Measurements from ENCODE around the gene AK3.

AK3 gene

DNA sequence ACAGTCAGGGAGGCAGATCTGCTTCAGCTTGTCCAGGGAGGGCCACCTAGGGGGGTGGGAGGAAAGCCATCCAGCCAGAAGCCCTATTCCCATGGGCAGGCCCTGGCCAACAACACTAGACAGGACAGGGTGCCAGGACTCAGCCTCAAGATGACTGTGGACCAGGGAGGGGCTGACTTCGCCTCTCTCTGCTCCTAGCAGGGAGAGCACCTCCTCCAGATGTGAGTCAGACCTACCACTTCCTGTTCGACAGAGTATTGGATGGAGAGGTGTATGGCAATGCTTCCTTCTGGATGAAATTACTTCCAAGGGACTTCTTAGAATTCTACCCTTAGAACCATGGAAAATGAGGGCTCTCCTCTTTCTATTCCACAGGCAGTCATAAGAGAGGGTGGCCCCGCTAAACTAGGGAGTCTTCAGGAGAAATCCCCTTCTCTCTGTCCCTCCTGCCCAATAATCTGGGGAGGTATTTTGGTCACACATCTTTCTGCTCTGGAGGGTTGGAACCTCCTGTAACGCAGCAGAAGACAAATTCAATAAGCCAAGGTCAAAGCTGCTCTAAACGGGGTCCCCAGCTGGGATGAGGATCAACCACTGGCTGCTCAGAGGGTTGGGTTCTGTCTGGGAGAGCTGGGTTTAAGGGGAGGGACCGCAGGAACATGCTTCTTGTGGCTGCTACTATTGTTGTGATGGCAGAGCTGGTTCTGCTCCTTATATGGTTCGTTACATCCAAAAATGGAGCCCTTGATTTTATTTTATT, 28.5 kb upstream of the AK3 start:
- no peak for DNase-seq (ENCODE audit: low read depth in 1 of 2, low spot score in 1 of 2)
- H3K27me3 ChIP-seq (ENCODE audit: insufficient read depth, poor library complexity, severe bottlenecking): no peaks in the 10 kb centered on the region
- no peak overlapping the region for H3K4me3 ChIP-seq (replicated peaks; ENCODE audit: insufficient read depth, low read length)
- TF ChIP-seq POLR2AphosphoS5 (IDR thresholded peaks at IDR 0.05; ENCODE audit: low read depth) (no peak), GABPA (IDR thresholded peaks at IDR 0.05; ENCODE audit: low read depth) (no peak), SPI1 (IDR thresholded peaks at IDR 0.05; ENCODE audit: borderline replicate concordance, low read depth) (no peak)
- TF ChIP-seq, protein P1, sequence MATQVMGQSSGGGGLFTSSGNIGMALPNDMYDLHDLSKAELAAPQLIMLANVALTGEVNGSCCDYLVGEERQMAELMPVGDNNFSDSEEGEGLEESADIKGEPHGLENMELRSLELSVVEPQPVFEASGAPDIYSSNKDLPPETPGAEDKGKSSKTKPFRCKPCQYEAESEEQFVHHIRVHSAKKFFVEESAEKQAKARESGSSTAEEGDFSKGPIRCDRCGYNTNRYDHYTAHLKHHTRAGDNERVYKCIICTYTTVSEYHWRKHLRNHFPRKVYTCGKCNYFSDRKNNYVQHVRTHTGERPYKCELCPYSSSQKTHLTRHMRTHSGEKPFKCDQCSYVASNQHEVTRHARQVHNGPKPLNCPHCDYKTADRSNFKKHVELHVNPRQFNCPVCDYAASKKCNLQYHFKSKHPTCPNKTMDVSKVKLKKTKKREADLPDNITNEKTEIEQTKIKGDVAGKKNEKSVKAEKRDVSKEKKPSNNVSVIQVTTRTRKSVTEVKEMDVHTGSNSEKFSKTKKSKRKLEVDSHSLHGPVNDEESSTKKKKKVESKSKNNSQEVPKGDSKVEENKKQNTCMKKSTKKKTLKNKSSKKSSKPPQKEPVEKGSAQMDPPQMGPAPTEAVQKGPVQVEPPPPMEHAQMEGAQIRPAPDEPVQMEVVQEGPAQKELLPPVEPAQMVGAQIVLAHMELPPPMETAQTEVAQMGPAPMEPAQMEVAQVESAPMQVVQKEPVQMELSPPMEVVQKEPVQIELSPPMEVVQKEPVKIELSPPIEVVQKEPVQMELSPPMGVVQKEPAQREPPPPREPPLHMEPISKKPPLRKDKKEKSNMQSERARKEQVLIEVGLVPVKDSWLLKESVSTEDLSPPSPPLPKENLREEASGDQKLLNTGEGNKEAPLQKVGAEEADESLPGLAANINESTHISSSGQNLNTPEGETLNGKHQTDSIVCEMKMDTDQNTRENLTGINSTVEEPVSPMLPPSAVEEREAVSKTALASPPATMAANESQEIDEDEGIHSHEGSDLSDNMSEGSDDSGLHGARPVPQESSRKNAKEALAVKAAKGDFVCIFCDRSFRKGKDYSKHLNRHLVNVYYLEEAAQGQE (IDR thresholded peaks at IDR 0.05; ENCODE audit: insufficient replicate concordance, low read depth): no peak
- TF ChIP-seq, protein P2, sequence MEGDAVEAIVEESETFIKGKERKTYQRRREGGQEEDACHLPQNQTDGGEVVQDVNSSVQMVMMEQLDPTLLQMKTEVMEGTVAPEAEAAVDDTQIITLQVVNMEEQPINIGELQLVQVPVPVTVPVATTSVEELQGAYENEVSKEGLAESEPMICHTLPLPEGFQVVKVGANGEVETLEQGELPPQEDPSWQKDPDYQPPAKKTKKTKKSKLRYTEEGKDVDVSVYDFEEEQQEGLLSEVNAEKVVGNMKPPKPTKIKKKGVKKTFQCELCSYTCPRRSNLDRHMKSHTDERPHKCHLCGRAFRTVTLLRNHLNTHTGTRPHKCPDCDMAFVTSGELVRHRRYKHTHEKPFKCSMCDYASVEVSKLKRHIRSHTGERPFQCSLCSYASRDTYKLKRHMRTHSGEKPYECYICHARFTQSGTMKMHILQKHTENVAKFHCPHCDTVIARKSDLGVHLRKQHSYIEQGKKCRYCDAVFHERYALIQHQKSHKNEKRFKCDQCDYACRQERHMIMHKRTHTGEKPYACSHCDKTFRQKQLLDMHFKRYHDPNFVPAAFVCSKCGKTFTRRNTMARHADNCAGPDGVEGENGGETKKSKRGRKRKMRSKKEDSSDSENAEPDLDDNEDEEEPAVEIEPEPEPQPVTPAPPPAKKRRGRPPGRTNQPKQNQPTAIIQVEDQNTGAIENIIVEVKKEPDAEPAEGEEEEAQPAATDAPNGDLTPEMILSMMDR (IDR thresholded peaks at IDR 0.05; ENCODE audit: insufficient read depth, low read length): no peak
- no peak overlapping the region for H3K27ac ChIP-seq (replicated peaks)

DNA sequence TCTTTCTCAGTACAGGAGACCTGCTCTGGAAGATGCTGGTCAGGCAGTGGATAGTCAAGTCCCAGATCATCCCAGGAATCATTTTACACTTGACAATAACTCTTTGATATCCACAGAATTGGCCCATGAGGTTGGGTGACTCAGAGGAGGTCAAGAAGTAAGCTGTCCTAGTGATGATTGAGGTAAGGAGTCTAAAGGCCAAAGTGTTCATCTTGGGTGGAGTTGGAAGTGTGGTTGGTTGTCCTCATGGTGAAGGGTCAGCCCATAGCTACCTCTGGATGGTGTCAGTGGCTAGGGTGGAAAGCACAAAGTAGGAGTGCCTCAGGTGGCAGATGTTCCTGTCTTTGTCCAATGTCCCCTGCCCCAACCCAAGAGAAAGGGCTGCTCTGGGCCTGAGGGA, 27.7 kb upstream of the AK3 start:
- no peak for DNase-seq (ENCODE audit: low read depth in 1 of 2, low spot score in 1 of 2)
- TF ChIP-seq GABPA (IDR thresholded peaks at IDR 0.05; ENCODE audit: low read depth) (no peak), SPI1 (IDR thresholded peaks at IDR 0.05; ENCODE audit: borderline replicate concordance, low read depth) (no peak), POLR2AphosphoS5 (IDR thresholded peaks at IDR 0.05; ENCODE audit: low read depth) (no peak)
- TF ChIP-seq, protein P1 (IDR thresholded peaks at IDR 0.05; ENCODE audit: insufficient replicate concordance, low read depth): no peak
- TF ChIP-seq, protein P2 (IDR thresholded peaks at IDR 0.05; ENCODE audit: insufficient read depth, low read length): no peak

DNA sequence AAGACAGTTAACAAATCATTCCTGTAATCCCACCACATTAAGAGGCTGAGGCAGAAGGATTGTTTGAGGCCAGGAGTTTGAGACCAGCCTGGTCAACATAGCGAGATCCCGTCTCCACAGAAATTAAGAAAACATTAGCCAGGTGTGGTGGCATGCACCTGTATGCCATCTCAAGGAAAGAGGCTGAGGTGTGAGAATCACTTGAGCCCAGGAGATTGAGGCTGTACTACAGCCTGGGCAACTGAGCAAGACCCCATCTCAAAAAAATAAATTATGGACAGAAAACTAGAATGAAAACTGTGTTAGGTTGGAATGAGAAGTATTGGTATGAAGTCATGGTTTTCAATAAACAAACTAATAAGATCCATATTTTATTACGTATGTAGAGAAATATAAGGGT, 23.0 kb upstream of the AK3 start:
- TF ChIP-seq, protein P2 (IDR thresholded peaks at IDR 0.05; ENCODE audit: insufficient read depth, low read length): no peak
- TF ChIP-seq POLR2AphosphoS5 (IDR thresholded peaks at IDR 0.05; ENCODE audit: low read depth) (no peak), GABPA (IDR thresholded peaks at IDR 0.05; ENCODE audit: low read depth) (no peak), SPI1 (IDR thresholded peaks at IDR 0.05; ENCODE audit: borderline replicate concordance, low read depth) (no peak)
- TF ChIP-seq, protein P1 (IDR thresholded peaks at IDR 0.05; ENCODE audit: insufficient replicate concordance, low read depth): no peak
- no peak for DNase-seq (ENCODE audit: low read depth in 1 of 2, low spot score in 1 of 2)
- no peaks in the 10 kb centered on the region for H3K27me3 ChIP-seq (ENCODE audit: insufficient read depth, poor library complexity, severe bottlenecking)
- H3K27ac ChIP-seq (replicated peaks): no peak overlapping the region
- H3K4me3 ChIP-seq (replicated peaks; ENCODE audit: insufficient read depth, low read length): no peak overlapping the region

More for the DNA sequence above, 27.7 kb upstream of the AK3 start:
- H3K4me3 ChIP-seq (replicated peaks; ENCODE audit: insufficient read depth, low read length): no peak overlapping the region
- no peak overlapping the region for H3K27ac ChIP-seq (replicated peaks)
- H3K27me3 ChIP-seq (ENCODE audit: insufficient read depth, poor library complexity, severe bottlenecking): no peaks in the 10 kb centered on the region
